Activated CD8-positive, alpha-beta T cell treated with anti-CD3 and anti-CD28 coated beads for 36 hours (primary cell): ENCODE data around the gene MRPS18C. TPM values are rescaled to one million over a fixed set of nuclear protein-coding genes. Genes with fewer than 3 reads are reported as not detected.

Source experiments
- ATAC-seq: fragments of 200-7000 bp; cut with Tn5 transposase; one replicate; pipeline ENCODE4 v1.10.0; 2021; ENCODE audit warnings: mild to moderate bottlenecking, moderate library complexity
- CTCF ChIA-PET: fragments of 350-600 bp; sonication (Branson Sonifier 250); formaldehyde crosslinking; loops from one replicate; lab custom pipeline; 2021; ENCODE audit warnings: antibody characterized with exemption; lab: Charles Lee
- POLR2A ChIA-PET: fragments of 350-600 bp; sonication (Branson Sonifier 250); formaldehyde crosslinking; loops from one replicate; lab custom pipeline; 2021; ENCODE audit warnings: antibody characterized with exemption; lab: Charles Lee
- DNase-seq: peaks from one replicate; pipeline ENCODE4 v3.0.0-alpha.2; 2020
- H3K27ac Mint-ChIP-seq: one replicate; pipeline ENCODE4 v1.8.0; 2021; ENCODE audit warnings: mild to moderate bottlenecking, mixed read lengths
- H3K27me3 Mint-ChIP-seq: one replicate; pipeline ENCODE4 v1.8.0; 2021; ENCODE audit warnings: mixed read lengths
- H3K36me3 Mint-ChIP-seq: one replicate; pipeline ENCODE4 v1.8.0; 2021; ENCODE audit warnings: low read depth, mixed read lengths
- H3K4me1 Mint-ChIP-seq: one replicate; pipeline ENCODE4 v1.8.0; 2021; ENCODE audit warnings: low read depth, mixed read lengths
- H3K4me3 Mint-ChIP-seq: one replicate; pipeline ENCODE4 v1.8.0; 2021; ENCODE audit warnings: mild to moderate bottlenecking, moderate library complexity, mixed read lengths
- H3K9me3 Mint-ChIP-seq: one replicate; pipeline ENCODE4 v1.8.0; 2021; ENCODE audit warnings: mixed read lengths
- CTCF ChIP-seq: fragments of 200-600 bp; IDR thresholded peaks from one replicate; pipeline ENCODE4 v1.8.0; 2022; ENCODE audit warnings: antibody characterized with exemption, mild to moderate bottlenecking
- intact Hi-C: fragments of 100-400 bp; cut with micrococcal nuclease; formaldehyde crosslinking; loops from one replicate; pipeline ENCODE4 v1.10.0; 2022
- total RNA-seq, 2 experiments: library from RNA; stranded (reverse); gene quantifications; one replicate each; pipeline ENCODE4 v1.2.3, GENCODE V29; 2021

The MRPS18C gene
- total RNA-seq, 2 experiments from 2014 or later = 62.7 to 64.0 TPM

- CTCF ChIA-PET = no interaction called here
- peaks cover 18% of the 10 kb centered on the region for H3K36me3 Mint-ChIP-seq
- no peak overlapping the region for H3K27ac Mint-ChIP-seq
Measured at GRCh38 chr4:83431200-83431599, 24.7 kb upstream of the MRPS18C start.

GRCh38 chr4:83436680-83437079 is 19.2 kb upstream of the MRPS18C start:
- H3K27me3 Mint-ChIP-seq = no peaks in the 10 kb centered on the region
- no peak overlapping the region for H3K4me3 Mint-ChIP-seq
- no peak for TF ChIP-seq CTCF
- ChIA-PET POLR2A (no interaction called here), CTCF (interaction anchor here (1.2 kb wide), 1 partner anchor 47 kb away, joined by 3 read pairs; no protein-coding TSS in a partner anchor)
- peaks cover 22% of the 10 kb centered on the region for H3K36me3 Mint-ChIP-seq
- H3K27ac Mint-ChIP-seq = no peak overlapping the region
- intact Hi-C loops = no loop called here
- H3K4me1 Mint-ChIP-seq = peaks cover 3% of the 10 kb centered on the region
- no peak for ATAC-seq
- no peak for DNase-seq
- no peaks in the 10 kb centered on the region for H3K9me3 Mint-ChIP-seq

More at GRCh38 chr4:83431200-83431599, 24.7 kb upstream of the MRPS18C start:
- no peak for ATAC-seq
- no peak overlapping the region for H3K4me3 Mint-ChIP-seq
- H3K9me3 Mint-ChIP-seq = no peaks in the 10 kb centered on the region
- H3K4me1 Mint-ChIP-seq = peaks cover 3% of the 10 kb centered on the region
- no peaks in the 10 kb centered on the region for H3K27me3 Mint-ChIP-seq
- POLR2A ChIA-PET = no interaction called here
- intact Hi-C loops = no loop called here
- TF ChIP-seq CTCF = no peak
- DNase-seq = no peak

GRCh38 chr4:83438719-83439118 is 17.1 kb upstream of the MRPS18C start:
- CTCF ChIA-PET = interaction anchor here (1.3 kb wide), 1 partner anchor 23 kb away, joined by 3 read pairs; no protein-coding TSS in a partner anchor
- no peak for ATAC-seq

GRCh38 chr4:83440148-83440814 is 15.6 kb upstream of the MRPS18C start:
- POLR2A ChIA-PET = no interaction called here
- Mint-ChIP-seq H3K27me3 (no peaks in the 10 kb centered on the region), H3K27ac (no peak overlapping the region), H3K4me1 (peaks cover 3% of the 10 kb centered on the region), H3K4me3 (no peak overlapping the region), H3K36me3 (peaks cover 24% of the 10 kb centered on the region), H3K9me3 (no peaks in the 10 kb centered on the region)
- ATAC-seq = no peak
- intact Hi-C loops = no loop called here
- TF ChIP-seq CTCF = no peak
- CTCF ChIA-PET = interaction anchor here (0.9 to 1.5 kb wide), 2 partner anchors 69 to 158 kb away, joined by 3 to 4 read pairs; no protein-coding TSS in a partner anchor
- no peak for DNase-seq

More at GRCh38 chr4:83438719-83439118, 17.1 kb upstream of the MRPS18C start:
- Mint-ChIP-seq H3K27ac (no peak overlapping the region), H3K27me3 (no peaks in the 10 kb centered on the region), H3K36me3 (peaks cover 19% of the 10 kb centered on the region), H3K4me1 (peaks cover 3% of the 10 kb centered on the region), H3K4me3 (no peak overlapping the region), H3K9me3 (no peaks in the 10 kb centered on the region)
- intact Hi-C loops = no loop called here
- no peak for DNase-seq
- TF ChIP-seq CTCF = no peak
- POLR2A ChIA-PET = no interaction called here

- ATAC-seq (no peak), DNase-seq (no peak)
- Mint-ChIP-seq H3K4me3 (no peak overlapping the region), H3K27ac (no peak overlapping the region), H3K9me3 (no peaks in the 10 kb centered on the region), H3K27me3 (no peaks in the 10 kb centered on the region), H3K36me3 (peaks cover 21% of the 10 kb centered on the region), H3K4me1 (no peaks in the 10 kb centered on the region)
- POLR2A ChIA-PET = no interaction called here
- intact Hi-C loops = no loop called here
- CTCF ChIA-PET = interaction anchor here (0.9 to 1.5 kb wide), 2 partner anchors 70 to 159 kb away, joined by 3 to 4 read pairs; no protein-coding TSS in a partner anchor
- TF ChIP-seq CTCF = no peak
Measured at GRCh38 chr4:83440899-83441298, 15.0 kb upstream of the MRPS18C start.
